DMS153 treated with DMSO at 0.1 percent for 48 hours (cell line): ENCODE results near the gene RNF19B.
"Not testable (repeated sequence)": the region's sequence is repeated elsewhere in the genome, so short reads cannot be mapped to it uniquely, and the experiment has no call there.

Experiments
- DNase-seq: peaks from one replicate; lab custom pipeline; 2025; ENCODE audit not compliant: unreplicated experiment; lab: John Stamatoyannopoulos, UW

The RNF19B gene

GRCh38 chr1:32933742-32934322, 30.8 kb downstream of the RNF19B start:
- no peak for DNase-seq

GRCh38 chr1:32931760-32932159, 32.8 kb downstream of the RNF19B start:
- no peak for DNase-seq

- DNase-seq = no peak
Measured at GRCh38 chr1:32929366-32929765, 35.2 kb downstream of the RNF19B start.

- DNase-seq = no peak
Measured at GRCh38 chr1:32928715-32929114, 35.9 kb downstream of the RNF19B start.

- DNase-seq = no peak
Measured at GRCh38 chr1:32928285-32928684, 36.3 kb downstream of the RNF19B start.

- DNase-seq = no peak
Measured at GRCh38 chr1:32927441-32927840, 37.2 kb downstream of the RNF19B start.

- no peak for DNase-seq
Measured at GRCh38 chr1:32926562-32926961, 38.0 kb downstream of the RNF19B start.

- no peak for DNase-seq
Measured at GRCh38 chr1:32925403-32926162, 39.0 kb downstream of the RNF19B start.

GRCh38 chr1:32924881-32925344, 39.7 kb downstream of the RNF19B start:
- DNase-seq = no peak

GRCh38 chr1:32920833-32921232, 43.8 kb downstream of the RNF19B start:
- no peak for DNase-seq

GRCh38 chr1:32919811-32920733, 44.5 kb downstream of the RNF19B start:
- DNase-seq = no peak

GRCh38 chr1:32918179-32918578, 46.4 kb downstream of the RNF19B start:
- DNase-seq = no peak

- no peak for DNase-seq
Measured at GRCh38 chr1:32917521-32917920, 47.1 kb downstream of the RNF19B start.

GRCh38 chr1:32915766-32916706, 48.6 kb downstream of the RNF19B start:
- DNase-seq = no peak

GRCh38 chr1:32910319-32910718, 54.3 kb downstream of the RNF19B start:
- no peak for DNase-seq

GRCh38 chr1:32907435-32907834, 57.2 kb downstream of the RNF19B start:
- DNase-seq = no peak

GRCh38 chr1:32906654-32907053, 58.0 kb downstream of the RNF19B start:
- DNase-seq = no peak

GRCh38 chr1:32905588-32905987, 59.0 kb downstream of the RNF19B start:
- not testable (repeated sequence) for DNase-seq

GRCh38 chr1:32904797-32905196, 59.8 kb downstream of the RNF19B start:
- DNase-seq = no peak

- no peak for DNase-seq
Measured at GRCh38 chr1:32903991-32904785, 60.4 kb downstream of the RNF19B start.
